ENCODE results near the gene SMIM44.

GRCh38 chr19:3476830-3477229 lies 6.4 kb downstream of the SMIM44 start:
- TF ChIP-seq POLR2A (IDR thresholded peaks at IDR 0.05; ENCODE audit: low read depth, low read length) (no peak), POLR2AphosphoS5 (IDR thresholded peaks at IDR 0.05; ENCODE audit: low read depth, low read length) (no peak), TAF1 (IDR thresholded peaks at IDR 0.05; ENCODE audit: borderline replicate concordance, low read depth, low read length) (no peak)
